ENCODE measurements around the gene CHD9NB. TPM values are rescaled to one million over a fixed set of nuclear protein-coding genes. Genes with fewer than 3 reads are reported as not detected.

CHD9NB gene
- total and polyA plus RNA-seq, 9 of the 15 experiments (the other 6 are each of a cell fraction or from before 2014, with no cell fraction given): 0.06 to 0.10 (median 0.07) TPM; not detected in 6

DNA sequence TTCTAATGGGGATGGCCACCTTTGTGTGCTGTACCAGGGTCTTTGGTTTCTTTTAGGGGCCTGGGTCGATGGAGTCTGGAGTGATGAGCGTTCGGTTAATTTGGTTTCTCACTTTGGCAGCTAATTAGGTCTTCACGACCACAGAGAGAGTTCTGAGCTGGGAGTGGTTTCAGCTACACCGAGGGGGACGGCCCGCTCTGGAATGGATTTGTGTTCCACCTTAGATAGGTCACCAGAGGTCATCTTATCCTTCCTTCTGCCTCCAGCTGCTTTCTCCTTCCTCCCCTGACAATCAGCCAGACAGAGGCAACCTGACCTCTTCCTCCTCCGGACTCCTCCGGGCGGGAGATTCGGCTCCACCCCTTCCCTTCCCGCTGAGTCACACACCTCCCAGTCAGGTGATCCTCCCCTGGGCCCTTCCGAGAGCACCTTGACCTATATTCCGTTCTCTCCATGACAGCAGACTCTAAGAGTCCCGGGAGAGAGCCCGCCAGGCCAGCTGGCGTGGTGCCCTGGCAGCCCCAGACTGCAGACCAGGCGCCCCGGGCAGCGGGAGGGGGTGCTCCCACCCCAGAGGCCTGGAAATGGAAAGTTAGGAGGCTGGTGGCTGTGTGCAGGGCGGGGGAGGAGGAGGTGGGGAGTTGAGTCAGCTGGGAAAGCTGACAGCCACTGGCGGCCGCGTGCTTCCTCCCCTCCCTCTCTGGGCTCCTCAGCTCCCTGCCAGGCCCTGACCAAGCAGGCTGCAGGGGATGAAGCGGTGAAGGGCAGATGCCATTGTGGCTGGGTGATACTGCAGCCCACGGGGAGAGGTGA is 46.8 kb upstream of the CHD9NB start (continued):
- TF ChIP-seq, protein P1, sequence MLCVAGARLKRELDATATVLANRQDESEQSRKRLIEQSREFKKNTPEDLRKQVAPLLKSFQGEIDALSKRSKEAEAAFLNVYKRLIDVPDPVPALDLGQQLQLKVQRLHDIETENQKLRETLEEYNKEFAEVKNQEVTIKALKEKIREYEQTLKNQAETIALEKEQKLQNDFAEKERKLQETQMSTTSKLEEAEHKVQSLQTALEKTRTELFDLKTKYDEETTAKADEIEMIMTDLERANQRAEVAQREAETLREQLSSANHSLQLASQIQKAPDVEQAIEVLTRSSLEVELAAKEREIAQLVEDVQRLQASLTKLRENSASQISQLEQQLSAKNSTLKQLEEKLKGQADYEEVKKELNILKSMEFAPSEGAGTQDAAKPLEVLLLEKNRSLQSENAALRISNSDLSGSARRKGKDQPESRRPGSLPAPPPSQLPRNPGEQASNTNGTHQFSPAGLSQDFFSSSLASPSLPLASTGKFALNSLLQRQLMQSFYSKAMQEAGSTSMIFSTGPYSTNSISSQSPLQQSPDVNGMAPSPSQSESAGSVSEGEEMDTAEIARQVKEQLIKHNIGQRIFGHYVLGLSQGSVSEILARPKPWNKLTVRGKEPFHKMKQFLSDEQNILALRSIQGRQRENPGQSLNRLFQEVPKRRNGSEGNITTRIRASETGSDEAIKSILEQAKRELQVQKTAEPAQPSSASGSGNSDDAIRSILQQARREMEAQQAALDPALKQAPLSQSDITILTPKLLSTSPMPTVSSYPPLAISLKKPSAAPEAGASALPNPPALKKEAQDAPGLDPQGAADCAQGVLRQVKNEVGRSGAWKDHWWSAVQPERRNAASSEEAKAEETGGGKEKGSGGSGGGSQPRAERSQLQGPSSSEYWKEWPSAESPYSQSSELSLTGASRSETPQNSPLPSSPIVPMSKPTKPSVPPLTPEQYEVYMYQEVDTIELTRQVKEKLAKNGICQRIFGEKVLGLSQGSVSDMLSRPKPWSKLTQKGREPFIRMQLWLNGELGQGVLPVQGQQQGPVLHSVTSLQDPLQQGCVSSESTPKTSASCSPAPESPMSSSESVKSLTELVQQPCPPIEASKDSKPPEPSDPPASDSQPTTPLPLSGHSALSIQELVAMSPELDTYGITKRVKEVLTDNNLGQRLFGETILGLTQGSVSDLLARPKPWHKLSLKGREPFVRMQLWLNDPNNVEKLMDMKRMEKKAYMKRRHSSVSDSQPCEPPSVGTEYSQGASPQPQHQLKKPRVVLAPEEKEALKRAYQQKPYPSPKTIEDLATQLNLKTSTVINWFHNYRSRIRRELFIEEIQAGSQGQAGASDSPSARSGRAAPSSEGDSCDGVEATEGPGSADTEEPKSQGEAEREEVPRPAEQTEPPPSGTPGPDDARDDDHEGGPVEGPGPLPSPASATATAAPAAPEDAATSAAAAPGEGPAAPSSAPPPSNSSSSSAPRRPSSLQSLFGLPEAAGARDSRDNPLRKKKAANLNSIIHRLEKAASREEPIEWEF (CRISPR knock-in tag; IDR thresholded peaks at IDR 0.05): no peak
- TF ChIP-seq SREBF2 (CRISPR knock-in tag; IDR thresholded peaks at IDR 0.05): no peak
- TF ChIP-seq HLTF (IDR thresholded peaks at IDR 0.05): no peak
- no peak for TF ChIP-seq EZH2 (IDR thresholded peaks at IDR 0.05; ENCODE audit: borderline replicate concordance, low read depth, low read length)
- TF ChIP-seq PTRF (tag; IDR thresholded peaks at IDR 0.05): no peak
- peak; percentile 43; the same call in 1 of the 2 replicates for TF ChIP-seq CXXC5 (CRISPR knock-in tag; IDR thresholded peaks at IDR 0.05)
- TF ChIP-seq TRIM28 (IDR thresholded peaks at IDR 0.05): no peak
- no peak for TF ChIP-seq KAT7 (CRISPR knock-in tag; IDR thresholded peaks at IDR 0.05; ENCODE audit: borderline replicate concordance)
- peak; percentile 98 for TF ChIP-seq ZEB2 (IDR thresholded peaks at IDR 0.05)
- TF ChIP-seq SMAD3 (CRISPR knock-in tag; conservative IDR thresholded peaks at IDR 0.05): no peak
- no peak for TF ChIP-seq CHD2 (IDR thresholded peaks at IDR 0.05; ENCODE audit: low read depth, low read length)
- no peak for TF ChIP-seq STAG1 (CRISPR knock-in tag; IDR thresholded peaks at IDR 0.05; ENCODE audit: borderline replicate concordance)
- no peak for TF ChIP-seq RBM25 (IDR thresholded peaks at IDR 0.05; ENCODE audit: low read depth, low read length, severe bottlenecking)
- TF ChIP-seq, protein P2, sequence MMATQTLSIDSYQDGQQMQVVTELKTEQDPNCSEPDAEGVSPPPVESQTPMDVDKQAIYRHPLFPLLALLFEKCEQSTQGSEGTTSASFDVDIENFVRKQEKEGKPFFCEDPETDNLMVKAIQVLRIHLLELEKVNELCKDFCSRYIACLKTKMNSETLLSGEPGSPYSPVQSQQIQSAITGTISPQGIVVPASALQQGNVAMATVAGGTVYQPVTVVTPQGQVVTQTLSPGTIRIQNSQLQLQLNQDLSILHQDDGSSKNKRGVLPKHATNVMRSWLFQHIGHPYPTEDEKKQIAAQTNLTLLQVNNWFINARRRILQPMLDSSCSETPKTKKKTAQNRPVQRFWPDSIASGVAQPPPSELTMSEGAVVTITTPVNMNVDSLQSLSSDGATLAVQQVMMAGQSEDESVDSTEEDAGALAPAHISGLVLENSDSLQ (IDR thresholded peaks at IDR 0.05): peak; percentile 66
- TF ChIP-seq MEIS2 (IDR thresholded peaks at IDR 0.05; ENCODE audit: partially characterized antibody): peak; percentile 4
- peak; percentile 48 for TF ChIP-seq BHLHE40 (IDR thresholded peaks at IDR 0.05; ENCODE audit: low read length)
- TF ChIP-seq NBN (IDR thresholded peaks at IDR 0.05; ENCODE audit: low read depth): no peak
- no peak for TF ChIP-seq CHD1 (IDR thresholded peaks at IDR 0.05; ENCODE audit: low read length)
- TF ChIP-seq, protein P3, sequence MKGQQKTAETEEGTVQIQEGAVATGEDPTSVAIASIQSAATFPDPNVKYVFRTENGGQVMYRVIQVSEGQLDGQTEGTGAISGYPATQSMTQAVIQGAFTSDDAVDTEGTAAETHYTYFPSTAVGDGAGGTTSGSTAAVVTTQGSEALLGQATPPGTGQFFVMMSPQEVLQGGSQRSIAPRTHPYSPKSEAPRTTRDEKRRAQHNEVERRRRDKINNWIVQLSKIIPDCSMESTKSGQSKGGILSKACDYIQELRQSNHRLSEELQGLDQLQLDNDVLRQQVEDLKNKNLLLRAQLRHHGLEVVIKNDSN (CRISPR knock-in tag; IDR thresholded peaks at IDR 0.05): peak; percentile 81
- no peak for TF ChIP-seq ZNF224 (CRISPR knock-in tag; IDR thresholded peaks at IDR 0.05)
- no peak; the same call in 1 of the 2 replicates for TF ChIP-seq CREM (IDR thresholded peaks at IDR 0.05; ENCODE audit: low read depth)
- TF ChIP-seq KDM5B (IDR thresholded peaks at IDR 0.05; ENCODE audit: insufficient replicate concordance, low read depth, low read length): no peak

All from K562 (cell line).